GM13976 (cell line): ENCODE data around the gene PHACTR4.
"Not testable (repeated sequence)": the region's sequence is repeated elsewhere in the genome, so short reads cannot be mapped to it uniquely, and the experiment has no call there.

Experiments
- DNase-seq: peaks from one replicate; pipeline ENCODE4 v3.0.0; 2012; ENCODE audit warnings: low spot score
- CTCF ChIP-seq: IDR thresholded peaks from 2 replicates; pipeline ENCODE4 v1.5.1; 2012; ENCODE audit warnings: borderline replicate concordance, mild to moderate bottlenecking; ENCODE audit not compliant: insufficient read depth; ENCODE audit errors: extremely low read depth, missing control alignments, control extremely low read depth
- in situ Hi-C: fragments of 300-500 bp; cut with MboI; formaldehyde crosslinking; loops from one replicate; pipeline ENCODE4 v1.12.0; 2022; ENCODE audit warnings: low sequenced_read_pairs, mixed read lengths, inconsistent platforms; ENCODE audit not compliant: unreplicated experiment

Gene PHACTR4

GRCh38 chr1:28354121-28354520 lies 15.4 kb upstream of the PHACTR4 start:
- no peak for TF ChIP-seq CTCF

GRCh38 chr1:28358716-28359115 lies 10.8 kb upstream of the PHACTR4 start:
- in situ Hi-C loops = no loop called here
- no peak for TF ChIP-seq CTCF
- DNase-seq = no peak

More at GRCh38 chr1:28354121-28354520, 15.4 kb upstream of the PHACTR4 start:
- DNase-seq = no peak
- in situ Hi-C loops = no loop called here

- in situ Hi-C loops = no loop called here
- DNase-seq = peak; percentile 73
- peak; percentile 39 for TF ChIP-seq CTCF
Measured at GRCh38 chr1:28359592-28360239, 9.8 kb upstream of the PHACTR4 start.

GRCh38 chr1:28364888-28365287 lies 4.7 kb upstream of the PHACTR4 start:
- in situ Hi-C loops = no loop called here
- no peak for DNase-seq
- no peak for TF ChIP-seq CTCF

DNA sequence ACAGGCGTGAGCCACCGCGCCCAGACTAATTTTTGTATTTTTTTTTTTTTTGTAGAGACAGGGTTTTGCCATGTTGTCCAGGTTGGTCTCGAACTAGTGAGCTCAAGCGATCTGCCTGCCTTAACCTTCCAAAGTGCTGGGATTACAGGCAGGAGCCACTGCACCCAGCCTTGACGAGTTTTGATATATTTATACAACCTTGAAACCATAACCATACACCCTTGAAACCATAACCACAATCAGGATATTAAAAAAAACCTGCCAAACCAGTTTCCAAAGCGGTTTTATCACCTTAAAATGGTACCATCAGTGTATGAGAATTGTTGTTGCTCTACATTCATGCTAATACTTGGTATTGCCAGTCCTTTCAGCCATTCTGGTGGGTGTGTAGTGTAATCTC lies 3.7 kb upstream of the PHACTR4 start:
- no peak for TF ChIP-seq CTCF
- no peak for DNase-seq
- in situ Hi-C loops = no loop called here

DNA sequence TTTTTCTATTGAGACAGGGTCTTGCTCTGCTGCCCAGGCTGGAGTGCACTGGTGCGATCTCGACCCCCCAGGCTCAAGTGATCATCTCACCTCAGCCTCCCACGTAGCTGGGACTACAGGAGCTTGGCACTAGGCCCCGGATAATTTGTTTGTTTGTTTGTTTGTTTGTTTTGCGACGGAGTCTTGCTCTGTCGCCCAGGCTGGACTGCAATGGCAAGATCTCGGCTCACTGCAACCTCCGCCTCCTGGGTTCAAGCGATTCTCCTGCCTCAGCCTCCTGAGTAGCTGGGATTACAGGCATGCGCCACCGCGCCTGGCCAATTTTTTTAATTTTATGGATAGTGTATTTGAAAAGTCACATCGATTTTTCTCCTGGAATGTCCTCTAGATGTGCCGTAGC lies 932 bp upstream of the PHACTR4 start:
- DNase-seq, in situ Hi-C loops: not testable (repeated sequence)

- in situ Hi-C loops = no loop called here
- no peak for TF ChIP-seq CTCF
- peak; percentile 63 for DNase-seq
Measured at GRCh38 chr1:28370239-28371009, 884 bp downstream of the PHACTR4 start.
